H1 (cell line): ENCODE results near the gene PRDX2. TPM values are rescaled to one million over a fixed set of nuclear protein-coding genes. Genes with fewer than 3 reads are reported as not detected.

Source experiments
- CTCF ChIA-PET: fragments of 300-600 bp; sonication (Branson Sonifier 250); formaldehyde crosslinking; loops from one replicate; lab custom pipeline; 2021; ENCODE audit not compliant: partially characterized antibody; lab: Charles Lee
- POLR2A ChIA-PET: fragments of 300-600 bp; sonication (Branson Sonifier 250); formaldehyde crosslinking; loops from one replicate; lab custom pipeline; 2021; ENCODE audit warnings: inconsistent platforms; ENCODE audit not compliant: partially characterized antibody; lab: Charles Lee
- DNase-seq, 2 experiments: peaks; one replicate each; pipeline versions ENCODE4 v3.0.0 to v3.0.0-alpha.2; 2010 to 2022; ENCODE audit warnings: low spot score in 2 of 2, low read depth in 1 of 2, mixed read lengths in 1 of 2
- FAIRE-seq: peaks from 2 replicates; lab custom pipeline; 2011; peaks lifted over from hg19 to GRCh38; lab: Jason Lieb, UNC
- H2AFZ ChIP-seq: 2 replicates; pipeline ENCODE4 v1.8.1; 2012; ENCODE audit warnings: low read length, inconsistent platforms
- H2AK5ac ChIP-seq: 2 replicates; pipeline ENCODE4 v1.6.1; 2013; ENCODE audit warnings: low read depth, low read length
- H2BK120ac ChIP-seq: replicated peaks from 2 replicates; pipeline ENCODE3; 2013; ENCODE audit warnings: low read depth, low read length, inconsistent platforms
- H2BK12ac ChIP-seq: 2 replicates; pipeline ENCODE4 v1.6.1; 2013; ENCODE audit warnings: low read depth, low read length
- H2BK15ac ChIP-seq: 2 replicates; pipeline ENCODE4 v1.6.1; 2013; ENCODE audit warnings: low read length
- H2BK20ac ChIP-seq: 2 replicates; pipeline ENCODE4 v1.6.1; 2013; ENCODE audit warnings: low read length
- H2BK5ac ChIP-seq: 2 replicates; pipeline ENCODE4 v1.6.1; 2013; ENCODE audit warnings: low read depth, low read length
- H3K14ac ChIP-seq: 2 replicates; pipeline ENCODE4 v1.6.1; 2013; ENCODE audit warnings: inconsistent platforms; ENCODE audit not compliant: insufficient read length
- H3K18ac ChIP-seq: 2 replicates; pipeline ENCODE4 v1.6.1; 2013; ENCODE audit warnings: low read length; ENCODE audit errors: extremely low read depth
- H3K23ac ChIP-seq: 2 replicates; pipeline ENCODE4 v1.6.1; 2013; ENCODE audit warnings: inconsistent platforms; ENCODE audit not compliant: insufficient read length
- H3K23me2 ChIP-seq: 2 replicates; pipeline ENCODE4 v1.6.1; 2013; ENCODE audit warnings: low read depth, low read length
- H3K27ac ChIP-seq: 2 replicates; pipeline ENCODE4 v1.6.1; 2011; ENCODE audit warnings: low read depth, low read length, inconsistent platforms
- H3K27me3 ChIP-seq, 4 experiments: replicated peaks in 1 of 4; 1 replicate in 1 of 4; 2 replicates in 3 of 4; pipeline versions ENCODE4 v1.6.1 to v1.8.1; 2011 to 2013; ENCODE audit warnings: low read length in 3 of 4, mild to moderate bottlenecking in 3 of 4, inconsistent platforms in 2 of 4, mixed read lengths in 2 of 4, moderate library complexity in 1 of 4; ENCODE audit not compliant: control insufficient read depth in 3 of 4, insufficient read depth in 3 of 4; ENCODE audit errors: extremely low read depth in 1 of 4
- H3K36me3 ChIP-seq, 4 experiments: 2 replicates each; pipeline versions ENCODE4 v1.6.1 to v1.8.1; 2011 to 2013; ENCODE audit warnings: mild to moderate bottlenecking in 4 of 4, low read length in 3 of 4, moderate library complexity in 2 of 4, control low read depth in 1 of 4, inconsistent platforms in 1 of 4; ENCODE audit not compliant: insufficient read depth in 4 of 4, control insufficient read depth in 2 of 4
- H3K4ac ChIP-seq: replicated peaks from 2 replicates; pipeline ENCODE3; 2013; ENCODE audit warnings: low read length, low read depth, mixed read lengths, inconsistent platforms; ENCODE audit not compliant: insufficient read length
- H3K4me1 ChIP-seq, 4 experiments: replicated peaks in 1 of 4; 1 replicate in 1 of 4; 2 replicates in 3 of 4; pipeline versions ENCODE4 v1.6.1 to v1.8.1; 2011 to 2013; ENCODE audit warnings: low read length in 3 of 4, inconsistent platforms in 2 of 4, mixed read lengths in 1 of 4; ENCODE audit not compliant: insufficient read depth in 4 of 4, control insufficient read depth in 3 of 4
- H3K4me2 ChIP-seq, 2 experiments: 2 replicates each; pipeline versions ENCODE4 v1.6.1 to v1.8.1; 2011 to 2013; ENCODE audit warnings: low read depth in 2 of 2, low read length in 2 of 2, control low read depth in 1 of 2, inconsistent platforms in 1 of 2, mild to moderate bottlenecking in 1 of 2; ENCODE audit not compliant: insufficient read depth in 1 of 2
- H3K4me3 ChIP-seq, 4 experiments: fragments of 200-600, 300-600 bp in 1 of 4; sonication (generic), shearing (Covaris generic), sonication (Bioruptor Twin) in 1 of 4; 2 replicates each; pipeline versions ENCODE4 v1.5.1 to v1.8.1; 2011 to 2016; ENCODE audit warnings: low read length in 4 of 4, low read depth in 3 of 4, control low read depth in 2 of 4, inconsistent platforms in 2 of 4, mild to moderate bottlenecking in 2 of 4, mixed read lengths in 1 of 4, moderate library complexity in 1 of 4; ENCODE audit not compliant: insufficient read depth in 2 of 4; ENCODE audit errors: extremely low read depth in 1 of 4
- H3K56ac ChIP-seq: replicated peaks from 2 replicates; pipeline ENCODE3; 2013; ENCODE audit warnings: low read depth, mild to moderate bottlenecking, mixed read lengths, low read length, inconsistent platforms; ENCODE audit not compliant: insufficient read length
- H3K79me1 ChIP-seq: 2 replicates; pipeline ENCODE4 v1.6.1; 2013; ENCODE audit warnings: low read depth, low read length, control low read depth
- H3K79me2 ChIP-seq, 2 experiments: 2 replicates each; pipeline versions ENCODE4 v1.6.1 to v1.8.1; 2012 to 2013; ENCODE audit warnings: low read length in 2 of 2, mild to moderate bottlenecking in 2 of 2, inconsistent platforms in 1 of 2; ENCODE audit not compliant: insufficient read depth in 2 of 2, control insufficient read depth in 1 of 2
- H3K9ac ChIP-seq, 4 experiments: replicated peaks in 1 of 4; 1 replicate in 1 of 4; 2 replicates in 3 of 4; pipeline versions ENCODE4 v1.6.1 to v1.8.1; 2011 to 2013; ENCODE audit warnings: low read depth in 3 of 4, low read length in 3 of 4, control low read depth in 2 of 4, mild to moderate bottlenecking in 2 of 4, moderate library complexity in 2 of 4, inconsistent platforms in 1 of 4; ENCODE audit errors: extremely low read depth in 1 of 4
- H3K9me3 ChIP-seq, 2 experiments: 2 replicates each; pipeline versions ENCODE4 v1.6.1 to v1.8.1; 2012 to 2013; ENCODE audit warnings: mild to moderate bottlenecking in 2 of 2, moderate library complexity in 2 of 2, control low read depth in 1 of 2, inconsistent platforms in 1 of 2, low read depth in 1 of 2, low read length in 1 of 2, mixed read lengths in 1 of 2; ENCODE audit not compliant: insufficient read depth in 2 of 2
- H4K20me1 ChIP-seq, 2 experiments: replicated peaks in 1 of 2; 2 replicates each; pipeline versions ENCODE3 to v1.8.1; 2011 to 2013; ENCODE audit warnings: inconsistent platforms in 2 of 2, low read length in 2 of 2, mild to moderate bottlenecking in 1 of 2; ENCODE audit not compliant: insufficient read depth in 2 of 2, control insufficient read depth in 1 of 2
- H4K5ac ChIP-seq: 2 replicates; pipeline ENCODE4 v1.6.1; 2013; ENCODE audit warnings: low read length, low read depth, mixed read lengths, inconsistent platforms; ENCODE audit not compliant: insufficient read length
- H4K8ac ChIP-seq: 2 replicates; pipeline ENCODE4 v1.8.0; 2013; ENCODE audit warnings: mild to moderate bottlenecking, moderate library complexity, low read length, inconsistent platforms; ENCODE audit not compliant: insufficient read depth; ENCODE audit errors: extremely low read depth
- H4K91ac ChIP-seq: replicated peaks from 2 replicates; pipeline ENCODE3; 2013; ENCODE audit warnings: low read length, mixed read lengths, inconsistent platforms; ENCODE audit not compliant: insufficient read length
- HDAC6 ChIP-seq: IDR thresholded peaks from one replicate; pipeline ENCODE4 v1.7.1; 2012; ENCODE audit warnings: low read depth, mild to moderate bottlenecking, inconsistent platforms, low read length, moderate library complexity
- RAD21 ChIP-seq, 2 experiments: IDR thresholded peaks in 1 of 2; conservative IDR thresholded peaks in 1 of 2; 2 replicates each; pipeline ENCODE4 v1.6.1; 2011; ENCODE audit warnings: low read depth in 2 of 2, low read length in 2 of 2, improper control_type of control experiment in 1 of 2, inconsistent platforms in 1 of 2, mild to moderate bottlenecking in 1 of 2, moderate library complexity in 1 of 2
- RBBP5 ChIP-seq: IDR thresholded peaks from 2 replicates; pipeline ENCODE4 v1.7.1; 2012; ENCODE audit warnings: low read depth, mild to moderate bottlenecking, inconsistent platforms, low read length, moderate library complexity, borderline replicate concordance
- SP2 ChIP-seq: IDR thresholded peaks from 2 replicates; pipeline ENCODE4 v1.6.1; 2012; ENCODE audit warnings: mild to moderate bottlenecking, low read length, inconsistent platforms
- TAF1 ChIP-seq: IDR thresholded peaks from 2 replicates; pipeline ENCODE4 v1.6.1; 2011; ENCODE audit warnings: mild to moderate bottlenecking, low read depth, low read length
- WGBS, 2 experiments: shearing (Covaris generic) in 1 of 2; methylation state at CpG; one replicate each; pipeline versions ENCODE4 v1.1.6 to v1.1.7; 2013 to 2015; ENCODE audit warnings: low lambda C conversion rate in 2 of 2, mixed read lengths in 2 of 2, inconsistent platforms in 1 of 2, low coverage in 1 of 2, missing lambda C conversion rate in 1 of 2; ENCODE audit not compliant: insufficient replicate concordance in 2 of 2, insufficient coverage in 1 of 2, insufficient read length in 1 of 2; ENCODE audit errors: extremely low coverage in 1 of 2, missing lambda C conversion rate in 1 of 2; 5-methylcytosine and 5-hydroxymethylcytosine counted together
- polyA plus RNA-seq, 7 experiments: library from polyadenylated mRNA; depleted of rRNA in 3 of 7; stranded (reverse) in 5 of 7; unstranded in 2 of 7; fragments of >200 nt in 5 of 7; fragments of 200-250 nt in 2 of 7; gene quantifications; 1 replicate in 5 of 7; 2 replicates in 1 of 7; 4 replicates in 1 of 7; pipeline versions ENCODE4 v1.2.1 to v1.2.3, GENCODE V29; 2011 to 2013; ENCODE audit warnings: missing spikeins in 2 of 7, mixed read lengths in 2 of 7
- total RNA-seq: library from RNA; stranded (reverse); fragmentation: NEBNext Ultra II Directional; extraction: Animal tissue kit (Norgen Biotek cat#: 25700); gene quantifications from 2 replicates; pipeline ENCODE4 v1.2.1, GENCODE V29; 2021

Gene PRDX2
- total and polyA plus RNA-seq, 2 of the 8 experiments (the other 6 are each of a cell fraction or from before 2014, with no cell fraction given): 380 to 748 TPM

GRCh38 chr19:12799742-12800465, 1.7 kb downstream of the PRDX2 start:
- no peak overlapping the region for H3K18ac ChIP-seq
- no peak overlapping the region for H2BK15ac ChIP-seq
- H3K4me1 ChIP-seq: peaks cover 5 to 23% (median 11%) of the 10 kb centered on the region in 4 experiments; a peak in 6 of 7 replicates
- H3K36me3 ChIP-seq: peaks cover 8 to 19% (median 14%) of the 10 kb centered on the region in 4 experiments; a peak in 7 of 8 replicates
- H3K56ac ChIP-seq: no peak overlapping the region
- H2BK12ac ChIP-seq: no peak overlapping the region
- no peak overlapping the region for H3K4ac ChIP-seq
- POLR2A ChIA-PET: interaction anchor here (0.6 to 15.2 kb wide), 9 partner anchors 8 to 133 kb away, joined by 3 to 317 read pairs (median 5); partner anchors contain the start of genes HOOK2, JUNB, MAN2B1 and WDR83
- H3K23ac ChIP-seq: no peak overlapping the region
- WGBS, 2 experiments: 96% methylated on average over 18 of the region's 18 CpGs; no CpG with 5 or more reads in 1 of the 2 experiments
- H3K9me3 ChIP-seq: no peaks in the 10 kb centered on the region
- H3K14ac ChIP-seq: no peak overlapping the region
- peaks cover 0 to 12% of the 10 kb centered on the region in 2 experiments; a peak in 2 of 4 replicates for H3K79me2 ChIP-seq
- H3K4me2 ChIP-seq: peak overlapping the region; percentile 91 to 92; a peak in 3 of 4 replicates
- no peak for DNase-seq
- H2AFZ ChIP-seq: no peak overlapping the region
- H3K27ac ChIP-seq: no peak overlapping the region
- H2AK5ac ChIP-seq: no peak overlapping the region
- no peak overlapping the region for H2BK5ac ChIP-seq
- H3K9ac ChIP-seq: no peak overlapping the region
- no peak overlapping the region for H2BK20ac ChIP-seq
- H2BK120ac ChIP-seq: no peak overlapping the region
- peak overlapping the region; percentile 38; the same call in 1 of the 2 replicates for H4K8ac ChIP-seq
- H4K5ac ChIP-seq: no peak overlapping the region
- no peak for FAIRE-seq
- H3K79me1 ChIP-seq: peaks cover 7% of the 10 kb centered on the region
- CTCF ChIA-PET: interaction anchor here (0.6 to 17.9 kb wide), 12 partner anchors 11 to 165 kb away, joined by 3 to 288 read pairs (median 4); no protein-coding TSS in a partner anchor
- H4K20me1 ChIP-seq: peaks cover 0 to 6% of the 10 kb centered on the region in 2 experiments
- H4K91ac ChIP-seq: no peak overlapping the region
- peaks cover 0 to 4% (median under 1%) of the 10 kb centered on the region in 4 experiments; a peak in 2 of 7 replicates for H3K27me3 ChIP-seq
- H3K23me2 ChIP-seq: peaks cover 14% of the 10 kb centered on the region; the same call in 1 of the 2 replicates
- peak overlapping the region in 1 of 4 experiments; percentile 85; a peak in 3 of 8 replicates for H3K4me3 ChIP-seq
- TF ChIP-seq HDAC6: no peak
- TF ChIP-seq RAD21 (IDR thresholded peaks at IDR 0.05 in 1 of 2, conservative IDR thresholded peaks at IDR 0.05 in 1 of 2; ENCODE audit: low read depth in 2 of 2, low read length in 2 of 2): no peak
- no peak for TF ChIP-seq TAF1
- TF ChIP-seq SP2: no peak
- TF ChIP-seq RBBP5: no peak
